Stimulated activated CD4-positive, alpha-beta T cell treated with anti-CD3 and anti-CD28 coated beads, Interleukin-2, amount 100 ng/mL, for 48 hours (primary cell): ENCODE results near the gene S100A13.
"Not testable (repeated sequence)": the region's sequence is repeated elsewhere in the genome, so short reads cannot be mapped to it uniquely, and the experiment has no call there.

ENCODE experiments used
- DNase-seq, 2 donors: peaks; one replicate each; pipeline ENCODE4 v3.0.0-alpha.2; 2020

S100A13 gene

DNA sequence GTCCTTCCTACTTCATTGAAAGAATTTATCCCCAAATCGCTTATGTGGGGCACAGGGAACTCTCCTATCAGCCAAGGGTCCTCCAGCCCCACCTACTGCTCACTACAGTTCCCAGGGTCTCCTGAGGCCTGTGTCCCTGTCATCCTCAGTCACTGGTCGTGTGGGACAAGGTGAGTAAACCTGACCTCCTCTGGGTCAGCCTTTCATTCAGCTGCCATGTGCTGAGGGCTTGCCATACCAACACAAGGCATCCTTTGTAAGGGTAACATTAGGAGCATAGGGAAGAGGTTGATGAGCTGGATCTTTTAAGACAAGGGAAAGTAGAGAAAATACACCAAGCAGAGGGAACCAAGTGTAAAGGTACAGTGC, 20.0 kb upstream of the S100A13 start:
- DNase-seq: no peak

DNA sequence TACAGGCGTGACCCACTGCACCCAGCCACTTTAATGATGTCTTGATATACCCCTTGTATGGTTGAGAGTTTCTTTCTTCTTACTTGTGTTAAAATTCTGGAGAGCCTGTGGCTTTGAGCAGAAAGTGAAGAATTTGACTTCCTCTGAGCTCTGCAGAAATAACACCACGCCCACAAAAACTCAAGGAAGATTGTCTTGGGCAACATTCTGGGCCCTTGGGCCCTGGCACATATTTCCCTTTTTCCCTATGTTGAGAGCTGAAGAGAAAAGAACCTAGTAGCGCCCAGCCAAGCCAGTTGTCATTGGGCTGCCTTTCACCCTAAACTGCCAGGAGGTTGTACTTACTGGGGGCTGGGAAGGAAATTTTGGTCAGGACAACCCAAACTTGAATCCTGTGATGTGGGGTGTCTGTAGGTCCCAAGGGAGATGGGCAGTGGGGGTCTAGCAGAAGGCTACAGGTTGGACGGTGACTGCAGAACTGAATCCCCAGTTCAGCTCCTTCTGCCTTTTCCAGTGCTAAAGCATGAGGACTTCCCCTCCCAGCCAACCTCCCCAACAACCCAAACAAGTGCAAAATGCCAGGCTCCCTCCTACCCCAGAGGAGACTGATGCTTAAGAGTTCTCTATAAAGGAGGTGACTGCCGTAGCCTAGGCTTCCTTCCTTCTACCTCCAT, 19.5 kb upstream of the S100A13 start:
- no peak for DNase-seq

DNA sequence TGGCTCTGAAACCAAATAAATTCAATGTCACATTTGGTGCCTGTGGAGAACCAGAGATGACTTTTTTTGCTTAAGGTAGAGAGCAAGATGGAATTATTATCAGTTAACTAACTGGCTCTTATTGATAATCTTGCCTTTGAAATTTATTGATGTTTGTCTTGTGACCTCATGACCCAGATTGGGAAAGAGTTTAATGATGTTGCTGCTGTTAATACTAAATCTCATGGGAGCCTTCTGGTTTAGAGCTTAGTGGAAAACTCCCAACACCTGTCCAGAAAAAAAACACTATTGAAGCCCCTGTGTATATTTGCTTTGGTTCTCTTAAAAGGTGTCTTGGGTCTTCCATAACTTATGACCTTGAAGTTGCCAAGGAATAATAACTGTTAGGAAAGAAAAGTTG, 16.5 kb upstream of the S100A13 start:
- no peak for DNase-seq

DNA sequence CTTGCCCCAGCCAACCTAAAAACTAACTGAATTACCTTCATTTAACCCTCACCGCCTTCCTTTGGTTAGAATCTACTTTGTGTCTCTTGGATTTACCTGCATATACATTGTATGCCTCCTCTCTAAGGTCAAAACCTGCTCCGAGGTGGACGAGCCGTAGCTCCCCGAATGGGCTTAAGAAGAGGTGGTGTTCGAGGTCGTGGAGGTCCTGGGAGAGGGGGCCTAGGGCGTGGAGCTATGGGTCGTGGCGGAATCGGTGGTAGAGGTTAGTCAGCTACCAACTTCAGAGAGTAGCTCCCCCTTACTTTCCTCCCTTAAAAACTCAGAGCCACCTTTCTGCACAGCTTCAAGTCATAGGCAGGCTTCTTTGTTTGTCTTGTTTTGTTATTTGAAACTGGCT, 15.8 kb upstream of the S100A13 start:
- DNase-seq: no peak

DNA sequence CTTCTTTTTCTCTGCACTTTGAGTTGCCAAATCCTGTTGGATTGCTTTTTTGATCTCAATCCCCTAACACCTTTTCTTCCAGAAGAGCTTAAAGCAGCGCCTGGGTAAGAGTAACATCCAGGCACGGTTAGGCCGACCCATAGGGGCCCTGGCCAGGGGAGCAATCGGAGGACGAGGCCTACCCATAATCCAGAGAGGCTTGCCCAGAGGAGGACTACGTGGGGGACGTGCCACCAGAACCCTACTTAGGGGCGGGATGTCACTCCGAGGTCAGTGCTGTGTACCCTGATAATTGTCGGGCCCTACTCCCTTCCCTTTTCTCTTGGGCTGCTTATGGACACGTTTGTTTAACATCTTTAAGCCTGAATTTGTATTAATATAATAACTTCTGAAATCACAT, 14.9 kb upstream of the S100A13 start:
- no peak for DNase-seq

DNA sequence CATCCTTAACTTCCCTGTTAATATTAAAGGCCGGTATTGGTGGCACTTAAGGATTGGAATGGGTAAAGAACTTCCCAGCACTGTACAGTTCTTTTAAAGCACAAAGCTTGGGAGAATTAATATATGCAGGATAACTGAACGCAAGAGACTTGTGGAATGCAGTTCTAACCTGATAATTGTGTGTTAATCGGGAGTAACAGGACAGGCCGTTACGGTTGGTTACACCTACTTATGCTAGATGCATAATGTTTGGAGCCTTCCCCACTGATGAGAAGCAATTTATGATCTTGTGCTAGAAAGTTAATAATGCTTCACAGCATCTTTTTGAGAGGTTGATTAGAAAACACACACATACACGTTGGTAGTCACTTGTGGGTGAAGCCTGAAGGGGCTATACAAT, 13.6 kb upstream of the S100A13 start:
- DNase-seq: no peak

DNA sequence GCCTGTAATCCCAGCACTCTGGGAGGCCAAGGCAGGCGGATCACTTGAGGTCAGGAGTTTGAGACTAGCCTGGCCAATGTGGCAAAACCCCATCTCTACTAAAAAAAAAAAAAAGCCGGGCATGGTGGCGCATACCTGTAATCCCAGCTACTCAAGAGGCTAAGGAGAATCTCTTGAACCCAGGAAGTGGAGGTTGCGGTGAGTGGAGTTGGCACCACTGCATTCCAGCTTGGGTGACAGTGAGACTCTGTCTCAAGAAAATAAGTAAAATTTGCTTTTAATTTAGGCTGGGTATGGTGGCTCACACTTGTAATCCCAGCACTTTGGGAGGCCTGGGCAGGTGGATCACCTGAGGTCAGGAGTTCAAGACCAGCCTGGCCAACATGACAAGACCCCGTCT, 12.9 kb upstream of the S100A13 start:
- not testable (repeated sequence) for DNase-seq

DNA sequence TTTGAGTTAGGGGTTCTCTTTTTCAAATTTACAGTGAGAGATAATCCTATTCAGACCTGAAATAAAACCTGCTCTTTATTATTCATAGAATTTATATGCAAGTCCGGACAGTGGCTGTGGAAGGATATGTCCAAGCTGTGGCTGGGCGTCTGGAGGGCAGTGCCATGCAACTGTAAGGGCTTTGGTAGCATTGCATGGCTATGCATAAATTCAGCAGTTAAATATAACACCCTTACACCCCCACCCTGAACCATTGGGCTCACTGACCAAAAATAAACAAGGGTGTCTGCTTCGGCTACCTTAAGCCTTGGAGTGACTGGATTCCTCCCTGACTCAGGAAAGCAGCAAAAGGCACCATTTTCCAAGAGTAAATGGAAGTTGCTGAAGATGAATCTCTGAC, 12.0 kb upstream of the S100A13 start:
- DNase-seq: no peak

DNA sequence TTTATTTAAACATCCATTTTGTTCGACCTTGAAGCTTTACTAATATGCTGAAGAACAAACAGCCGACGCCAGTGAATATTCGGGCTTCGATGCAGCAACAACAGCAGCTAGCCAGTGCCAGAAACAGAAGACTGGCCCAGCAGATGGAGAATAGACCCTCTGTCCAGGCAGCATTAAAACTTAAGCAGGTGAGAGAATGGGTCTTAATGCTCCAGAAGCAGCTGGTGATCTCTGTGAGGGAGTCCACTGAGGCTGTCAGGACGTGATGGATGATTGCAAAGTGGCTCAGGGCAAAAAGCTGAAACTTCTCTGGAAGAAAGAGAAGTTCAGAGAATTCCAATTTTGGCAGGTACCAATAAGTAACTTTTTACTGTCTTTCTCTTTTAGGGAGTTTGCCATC, 11.0 kb upstream of the S100A13 start:
- DNase-seq: no peak

DNA sequence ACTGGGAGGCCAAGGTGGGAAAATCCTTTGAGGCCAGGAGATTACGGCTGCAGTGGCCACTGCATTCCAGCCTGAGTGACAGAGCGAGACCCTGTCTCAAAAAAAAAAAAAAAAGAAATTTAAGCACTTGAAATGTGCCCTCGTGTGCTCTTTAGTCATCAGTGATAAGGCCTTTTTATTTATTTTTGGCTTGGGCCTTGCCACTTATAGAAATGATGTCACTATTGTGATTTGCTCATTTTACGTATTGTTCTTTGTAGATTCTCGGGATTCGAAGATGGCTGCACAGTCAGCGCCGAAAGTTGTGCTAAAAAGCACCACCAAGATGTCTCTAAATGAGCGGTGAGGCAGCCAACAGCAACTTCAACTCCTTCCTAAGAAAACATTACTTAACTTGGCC, 9.0 kb upstream of the S100A13 start:
- no peak for DNase-seq

DNA sequence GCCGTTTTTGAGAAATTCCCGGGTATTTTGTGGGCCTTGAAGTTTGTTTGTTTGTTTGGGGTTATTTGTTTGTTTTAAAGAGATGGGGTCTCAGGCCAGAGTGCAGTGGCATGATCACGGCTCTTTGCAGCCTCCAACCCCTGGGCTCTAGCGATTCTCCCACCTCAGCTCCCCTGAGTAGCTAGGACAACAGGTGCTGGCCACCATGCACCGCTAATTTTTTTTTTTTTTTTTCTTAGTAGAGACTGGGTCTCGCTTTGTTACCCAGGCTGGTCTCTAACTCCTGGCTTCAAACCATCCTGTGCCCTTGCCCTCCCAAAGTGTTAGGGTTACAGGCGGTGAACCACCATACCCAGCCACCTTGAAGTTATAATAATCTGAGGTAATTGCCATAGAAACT, 8.6 kb upstream of the S100A13 start:
- DNase-seq: no peak

DNA sequence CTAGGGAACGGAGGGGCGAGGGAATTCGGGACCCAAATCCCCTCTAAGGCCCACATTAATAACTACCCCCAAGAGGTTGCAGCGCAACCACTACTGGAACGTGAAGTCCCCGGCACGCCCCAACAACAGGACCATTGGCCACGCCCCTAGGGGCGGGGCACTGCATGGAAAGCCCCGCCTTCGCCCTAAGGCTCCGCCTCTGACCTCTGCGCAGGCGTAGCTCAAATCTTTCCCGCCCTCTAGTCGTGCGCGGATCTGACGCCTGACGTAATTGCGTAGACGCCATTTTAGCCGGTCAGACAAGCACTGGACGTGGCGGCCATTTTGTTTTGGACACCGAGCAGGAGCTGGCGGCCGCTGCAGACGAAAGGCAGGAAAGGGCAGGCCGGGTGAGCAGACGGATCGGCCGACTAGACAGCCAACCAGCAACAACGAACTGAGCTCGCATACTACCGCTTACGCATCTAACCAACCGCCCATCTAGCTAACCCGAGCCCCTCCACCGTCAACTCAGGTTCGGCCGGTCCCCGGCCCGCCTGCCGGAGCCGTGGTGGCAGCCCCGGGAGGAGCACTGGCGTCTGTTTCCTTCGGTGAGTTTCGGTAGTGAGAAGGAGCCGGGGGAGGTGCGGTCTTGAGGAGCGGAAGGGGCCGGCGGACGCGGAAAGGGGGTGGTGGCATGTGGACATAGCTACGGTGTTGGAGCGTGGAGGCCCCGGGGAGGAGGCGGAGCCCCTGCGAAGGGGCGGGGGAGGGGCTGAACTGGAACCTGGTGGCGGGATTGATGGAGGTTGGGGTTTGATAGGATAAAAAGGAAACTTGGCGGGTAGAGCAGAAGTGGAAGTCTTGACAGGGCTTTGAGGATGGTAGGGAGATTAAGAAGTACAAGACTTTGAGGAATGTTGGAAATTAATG, 6.7 kb upstream of the S100A13 start, which contains the start of gene CHTOP:
TSS of gene CHTOP (plus strand) at position 313 of the 912 bp plus-strand sequence. CDS start 2,523 bp downstream, outside the sequence.
- peak; percentile 96 to 98 for DNase-seq

DNA sequence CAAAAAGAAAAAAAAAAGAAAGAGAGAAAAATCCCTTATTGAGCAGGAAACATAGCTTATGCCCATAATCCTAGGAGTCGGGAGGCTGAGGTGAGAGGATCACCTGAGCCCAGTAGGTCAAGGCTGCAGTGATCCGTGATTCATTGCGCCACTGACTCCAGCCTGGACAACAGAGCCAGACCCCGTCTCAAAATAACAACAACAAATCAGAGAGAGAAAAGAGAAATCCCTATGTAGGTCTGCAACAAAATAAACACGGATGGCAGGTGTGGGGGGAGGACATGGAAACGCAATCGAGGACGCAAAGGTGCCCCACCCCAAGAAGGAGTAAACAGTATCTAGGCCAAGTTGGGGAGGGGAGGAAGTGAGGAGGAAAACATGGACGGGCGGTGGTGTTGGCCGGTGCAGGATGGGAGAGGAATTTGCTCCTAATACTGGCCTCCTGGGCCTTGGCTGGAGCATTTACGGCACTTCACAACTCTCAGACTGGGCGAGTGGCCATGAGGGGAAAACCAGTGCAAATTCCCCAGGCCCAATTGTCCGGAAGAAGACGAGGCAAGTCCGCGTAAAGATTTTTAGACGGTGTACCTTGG, 6.0 kb upstream of the S100A13 start:
- DNase-seq: no peak

DNA sequence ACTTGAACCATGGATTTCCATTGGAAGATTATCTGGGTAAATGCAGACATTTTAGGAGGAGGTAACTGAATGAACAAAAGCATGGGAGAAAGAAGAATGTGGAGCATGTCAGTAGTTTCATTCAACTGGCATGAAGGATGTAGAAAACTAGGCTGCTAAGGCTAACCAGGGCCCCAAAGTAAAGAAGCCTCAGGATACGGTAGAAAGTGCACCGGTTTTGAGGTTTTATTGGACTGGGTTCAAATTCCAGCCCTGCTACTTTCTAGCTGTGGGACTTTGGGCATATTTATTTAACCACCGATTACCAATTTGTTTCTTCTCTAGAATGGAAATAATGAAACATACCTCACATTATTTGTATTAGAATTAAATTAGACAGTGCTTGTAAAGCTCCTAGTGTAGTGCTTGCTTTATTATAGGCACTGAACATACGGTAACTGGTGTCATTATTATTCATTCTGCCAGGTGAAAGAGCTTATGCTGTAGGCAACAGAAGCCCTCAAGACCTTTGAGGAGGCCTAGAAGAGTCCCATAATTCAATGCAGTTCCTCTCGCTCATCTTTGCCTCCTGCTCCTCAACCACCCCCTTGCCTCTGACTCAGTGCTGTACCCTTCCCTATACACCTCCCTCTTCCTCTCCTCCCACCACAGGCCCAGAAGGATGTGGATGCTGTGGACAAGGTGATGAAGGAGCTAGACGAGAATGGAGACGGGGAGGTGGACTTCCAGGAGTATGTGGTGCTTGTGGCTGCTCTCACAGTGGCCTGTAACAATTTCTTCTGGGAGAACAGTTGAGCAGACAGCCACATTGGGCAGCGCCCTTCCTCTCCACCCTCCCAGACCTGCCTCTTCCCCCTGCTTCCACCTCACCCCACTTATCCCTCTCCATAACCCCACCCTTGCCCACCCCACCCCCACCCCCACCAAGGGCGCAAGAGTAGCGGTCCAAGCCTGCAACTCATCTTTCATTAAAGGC, 4.0 kb upstream of the S100A13 start:
- DNase-seq: no peak

DNA sequence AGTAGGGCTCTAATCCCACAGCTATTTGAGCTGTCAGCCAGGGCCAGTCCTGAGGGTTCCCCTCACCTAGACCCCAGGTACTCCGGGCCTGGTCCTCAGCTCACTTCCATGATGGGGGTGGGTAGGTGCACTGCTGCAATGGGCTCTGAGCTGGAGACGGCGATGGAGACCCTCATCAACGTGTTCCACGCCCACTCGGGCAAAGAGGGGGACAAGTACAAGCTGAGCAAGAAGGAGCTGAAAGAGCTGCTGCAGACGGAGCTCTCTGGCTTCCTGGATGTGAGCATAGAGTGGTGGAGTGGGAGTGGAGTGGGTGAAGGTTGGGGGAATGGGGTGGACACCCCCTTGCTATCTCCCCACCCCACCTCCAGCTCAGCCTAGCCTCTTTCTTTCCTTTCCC, 3.1 kb upstream of the S100A13 start:
- DNase-seq: no peak

DNA sequence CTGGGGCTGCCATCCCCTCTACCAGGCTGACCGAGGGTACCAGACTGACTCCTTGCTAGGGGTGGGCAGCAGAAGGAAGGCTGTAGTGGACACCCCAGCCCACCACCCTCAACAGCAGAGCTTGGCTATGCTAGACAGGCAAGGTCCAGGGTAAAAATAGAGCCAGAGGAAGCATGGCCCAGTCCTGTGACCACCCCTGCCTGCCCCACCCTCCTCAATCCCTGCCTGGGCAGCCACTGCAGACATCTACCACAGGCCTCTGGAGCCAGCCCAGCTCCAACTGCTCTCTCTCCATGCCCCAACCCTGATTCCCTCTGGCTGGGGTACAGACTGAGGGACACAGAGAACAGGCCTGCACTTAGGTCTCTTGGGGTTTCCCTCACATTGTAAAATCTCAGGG, 2.7 kb upstream of the S100A13 start:
- DNase-seq: no peak

DNA sequence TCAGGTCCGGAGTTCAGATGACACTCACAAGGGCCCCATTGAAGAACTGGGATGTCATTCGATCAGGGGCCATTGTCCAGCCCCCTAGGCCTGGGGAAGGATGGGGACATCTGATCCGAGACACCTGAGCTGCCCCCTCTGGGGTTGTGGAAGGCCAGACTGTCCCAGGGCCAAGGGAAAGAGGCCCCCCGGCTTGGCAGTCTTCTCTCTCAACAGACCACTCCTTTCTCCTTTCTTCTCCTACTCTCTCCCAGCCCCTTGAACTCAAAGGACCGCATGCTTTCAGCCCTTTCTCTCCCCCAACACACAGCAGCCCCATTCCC, 2.0 kb upstream of the S100A13 start:
- DNase-seq: no peak

DNA sequence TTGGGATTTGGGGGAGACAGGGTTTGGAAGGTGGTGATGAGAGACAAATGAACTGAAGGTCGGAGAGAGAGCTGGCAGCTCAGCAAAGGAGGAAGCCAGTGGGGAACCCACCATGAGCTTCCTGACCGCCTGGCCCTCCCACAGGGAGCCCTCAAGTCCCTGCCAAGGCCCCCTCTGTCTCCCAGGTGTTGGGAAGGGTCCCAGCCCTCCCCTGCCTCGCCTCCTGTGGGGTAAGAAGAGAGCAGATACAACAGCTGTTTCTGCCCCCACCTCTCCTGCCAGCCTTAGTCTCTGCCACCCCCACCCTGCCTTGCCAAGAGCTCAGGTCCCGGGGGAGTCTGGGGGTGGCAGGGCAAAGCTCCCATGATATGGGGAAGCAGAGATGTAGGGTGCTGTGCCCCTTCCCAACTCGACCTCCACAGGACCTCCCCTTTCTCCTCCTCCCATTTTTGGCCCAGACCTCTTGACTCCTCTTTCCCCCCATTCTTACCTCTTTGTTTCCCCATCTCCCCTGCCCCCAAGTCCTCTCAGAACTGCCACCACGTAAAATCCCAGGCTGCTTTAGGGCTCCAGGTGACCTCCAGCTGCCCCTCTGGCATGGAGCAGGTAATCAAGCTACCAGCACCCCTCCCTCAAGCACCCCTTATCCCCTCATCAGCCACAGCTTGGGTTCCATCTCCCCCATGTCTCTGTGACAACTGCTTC, 1.5 kb upstream of the S100A13 start:
- DNase-seq: no peak

DNA sequence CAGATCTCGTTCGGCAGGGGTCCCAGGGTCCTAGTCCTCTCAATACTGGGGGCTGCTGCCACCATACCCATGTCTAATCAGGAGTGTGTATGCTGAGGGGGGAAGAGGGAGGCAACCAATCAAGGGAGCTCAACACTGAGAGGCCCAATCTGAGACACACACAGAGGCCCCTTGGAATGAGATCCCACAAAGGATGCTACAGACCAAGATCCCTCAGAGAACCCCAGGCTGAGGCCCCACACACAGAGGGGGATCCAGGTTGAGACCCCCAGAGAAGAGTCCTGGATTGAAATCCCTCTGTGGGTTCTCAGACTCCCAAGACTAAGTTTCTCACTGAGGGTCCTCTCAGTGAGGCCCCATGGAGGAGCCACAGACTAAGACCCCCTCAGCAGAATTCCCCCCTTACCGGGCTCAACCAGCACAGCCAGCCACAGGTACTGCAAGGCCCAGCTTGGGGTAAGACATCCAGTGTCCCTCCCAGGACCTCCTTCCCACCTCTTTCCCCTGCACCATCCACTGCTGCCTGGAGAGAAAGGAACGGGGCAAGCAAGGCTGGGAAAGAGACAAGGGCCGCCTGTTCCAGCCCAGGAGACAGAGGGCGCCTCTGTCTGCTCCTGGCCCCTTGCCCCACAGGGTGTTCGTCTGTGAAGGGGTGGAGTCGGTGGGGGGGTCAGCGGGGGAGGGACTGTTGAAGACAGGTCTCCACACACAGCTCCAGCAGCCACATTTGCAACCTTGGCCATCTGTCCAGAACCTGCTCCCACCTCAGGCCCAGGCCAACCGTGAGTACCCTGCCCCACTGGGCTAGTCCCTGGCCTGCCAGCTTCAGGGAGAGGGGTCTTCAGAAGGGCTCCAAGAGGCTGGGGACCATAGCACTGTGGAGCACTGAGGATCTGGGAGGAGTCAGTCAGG, 666 bp upstream of the S100A13 start, which contains the start of gene S100A1:
TSS of gene S100A1 (plus strand) at position 720 of the 912 bp plus-strand sequence. CDS start 2,088 bp downstream, outside the sequence.
- no peak for DNase-seq

DNA sequence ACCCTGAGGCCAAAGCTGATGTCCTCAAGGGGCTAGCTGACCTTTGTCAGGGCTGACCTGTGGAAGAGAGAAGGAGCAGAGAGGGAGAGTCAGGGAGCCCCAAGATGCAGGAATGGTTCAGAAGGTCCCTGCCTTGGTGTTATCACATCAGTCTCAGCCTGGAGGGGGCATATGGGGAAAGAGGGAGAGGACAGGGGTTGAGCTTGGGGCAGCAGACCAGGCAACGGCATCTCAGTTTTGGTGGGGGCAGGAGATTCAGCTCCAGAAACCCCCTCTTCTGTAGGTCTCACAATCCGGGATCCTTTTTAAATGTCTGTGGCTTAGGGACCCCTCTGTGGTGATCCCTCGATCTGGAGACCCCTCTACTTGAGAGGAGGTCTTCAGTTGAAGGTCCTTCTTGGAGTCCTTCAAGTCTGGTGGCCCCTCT, 815 bp downstream of the S100A13 start:
- DNase-seq: no peak
